SH-SY5Y (cell line): ENCODE measurements around the gene HRC.

Experiments used
- GATA2 ChIP-seq: IDR thresholded peaks from 2 replicates; pipeline ENCODE4 v1.6.1; 2011; ENCODE audit warnings: mild to moderate bottlenecking, low read depth, low read length
- GATA3 ChIP-seq: IDR thresholded peaks from 2 replicates; pipeline ENCODE4 v1.6.1; 2011; ENCODE audit warnings: low read depth, mild to moderate bottlenecking, low read length, moderate library complexity

- TF ChIP-seq GATA2 (no peak), GATA3 (no peak)
These were observed 41.5 kb upstream of the HRC start for GRCh38 chr19:49196527-49197240.
